Measurements from ENCODE around the gene DCANP1. TPM values are rescaled to one million over a fixed set of nuclear protein-coding genes. Genes with fewer than 3 reads are reported as not detected.
A peak's percentile ranks its signal among the peaks of the same experiment; 100 is the strongest.

The DCANP1 gene
- total and polyA plus RNA-seq, 2 of the 13 experiments (the other 11 are each of a cell fraction or from before 2014, with no cell fraction given): not detected

DNA sequence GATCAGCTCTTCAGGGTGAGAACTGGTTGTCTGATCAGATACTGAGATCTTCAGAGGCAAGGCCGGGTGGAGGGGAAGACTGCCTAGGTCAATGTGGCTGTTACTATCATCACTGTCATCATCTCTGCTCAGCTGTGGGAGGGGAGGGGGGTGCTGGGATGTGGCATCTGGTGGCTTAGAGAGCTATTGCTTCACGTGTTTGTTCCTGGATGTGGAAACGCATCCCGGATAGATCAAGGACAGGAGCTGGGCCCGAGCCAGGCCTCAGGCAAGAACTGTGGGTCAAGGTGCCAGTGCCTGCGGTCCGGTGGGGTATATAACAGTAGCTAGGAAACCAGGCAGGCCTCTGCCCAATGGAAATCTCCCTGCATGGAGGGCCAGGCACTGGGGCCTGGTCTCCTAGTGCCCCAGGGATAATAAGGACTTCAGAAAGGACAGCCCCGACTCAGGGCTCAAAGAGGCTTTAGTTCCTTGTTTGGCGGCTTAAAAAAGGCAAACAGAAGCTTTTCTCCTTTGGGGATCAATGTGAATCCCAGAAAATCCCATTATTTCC lies 35.3 kb upstream of the DCANP1 start (continued):
- TF ChIP-seq, protein P1, sequence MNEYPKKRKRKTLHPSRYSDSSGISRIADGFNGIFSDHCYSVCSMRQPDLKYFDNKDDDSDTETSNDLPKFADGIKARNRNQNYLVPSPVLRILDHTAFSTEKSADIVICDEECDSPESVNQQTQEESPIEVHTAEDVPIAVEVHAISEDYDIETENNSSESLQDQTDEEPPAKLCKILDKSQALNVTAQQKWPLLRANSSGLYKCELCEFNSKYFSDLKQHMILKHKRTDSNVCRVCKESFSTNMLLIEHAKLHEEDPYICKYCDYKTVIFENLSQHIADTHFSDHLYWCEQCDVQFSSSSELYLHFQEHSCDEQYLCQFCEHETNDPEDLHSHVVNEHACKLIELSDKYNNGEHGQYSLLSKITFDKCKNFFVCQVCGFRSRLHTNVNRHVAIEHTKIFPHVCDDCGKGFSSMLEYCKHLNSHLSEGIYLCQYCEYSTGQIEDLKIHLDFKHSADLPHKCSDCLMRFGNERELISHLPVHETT (CRISPR knock-in tag; conservative IDR thresholded peaks at IDR 0.05): no peak
- TF ChIP-seq CENPX (CRISPR knock-in tag; IDR thresholded peaks at IDR 0.05) (no peak), ZNF672 (CRISPR knock-in tag; IDR thresholded peaks at IDR 0.05) (no peak), ZNF792 (CRISPR knock-in tag; IDR thresholded peaks at IDR 0.05) (peak; percentile 60; the same call in 1 of the 2 replicates), NFYB (CRISPR knock-in tag; IDR thresholded peaks at IDR 0.05) (no peak), SMYD3 (CRISPR knock-in tag; IDR thresholded peaks at IDR 0.05) (no peak), ZNF607 (CRISPR knock-in tag; IDR thresholded peaks at IDR 0.05; ENCODE audit: borderline replicate concordance) (no peak), ZNF782 (CRISPR knock-in tag; IDR thresholded peaks at IDR 0.05; ENCODE audit: borderline replicate concordance) (no peak), EEA1 (CRISPR knock-in tag; IDR thresholded peaks at IDR 0.05; ENCODE audit: borderline replicate concordance) (no peak), SAFB2 (CRISPR knock-in tag; IDR thresholded peaks at IDR 0.05; ENCODE audit: borderline replicate concordance, low read depth) (no peak), TBP (CRISPR knock-in tag; IDR thresholded peaks at IDR 0.05) (no peak), ZNF160 (CRISPR knock-in tag; IDR thresholded peaks at IDR 0.05) (no peak), BRCA1 (CRISPR knock-in tag; IDR thresholded peaks at IDR 0.05) (no peak), ZNF577 (CRISPR knock-in tag; IDR thresholded peaks at IDR 0.05; ENCODE audit: borderline replicate concordance, low read depth) (no peak), PAX8 (CRISPR knock-in tag; IDR thresholded peaks at IDR 0.05; ENCODE audit: borderline replicate concordance) (no peak), ZNF713 (CRISPR knock-in tag; IDR thresholded peaks at IDR 0.05) (no peak), SALL2 (CRISPR knock-in tag; IDR thresholded peaks at IDR 0.05) (peak; percentile 88), ZNF776 (CRISPR knock-in tag; IDR thresholded peaks at IDR 0.05) (no peak), SRSF1 (optimal IDR thresholded peaks at IDR 0.05; ENCODE audit: low read depth, low read length) (no peak), ZNF83 (CRISPR knock-in tag; IDR thresholded peaks at IDR 0.05; ENCODE audit: borderline replicate concordance) (no peak), ZNF510 (CRISPR knock-in tag; IDR thresholded peaks at IDR 0.05; ENCODE audit: low read depth) (no peak), FOXA1 (IDR thresholded peaks at IDR 0.05) (no peak), FOXA1 (CRISPR knock-in tag; IDR thresholded peaks at IDR 0.05) (peak; percentile 94), ZFP37 (CRISPR knock-in tag; IDR thresholded peaks at IDR 0.05; ENCODE audit: borderline replicate concordance) (no peak), BHLHE40 (IDR thresholded peaks at IDR 0.05; ENCODE audit: low read length) (peak; percentile 56; the same call in 1 of the 2 replicates)
- TF ChIP-seq, protein P2, sequence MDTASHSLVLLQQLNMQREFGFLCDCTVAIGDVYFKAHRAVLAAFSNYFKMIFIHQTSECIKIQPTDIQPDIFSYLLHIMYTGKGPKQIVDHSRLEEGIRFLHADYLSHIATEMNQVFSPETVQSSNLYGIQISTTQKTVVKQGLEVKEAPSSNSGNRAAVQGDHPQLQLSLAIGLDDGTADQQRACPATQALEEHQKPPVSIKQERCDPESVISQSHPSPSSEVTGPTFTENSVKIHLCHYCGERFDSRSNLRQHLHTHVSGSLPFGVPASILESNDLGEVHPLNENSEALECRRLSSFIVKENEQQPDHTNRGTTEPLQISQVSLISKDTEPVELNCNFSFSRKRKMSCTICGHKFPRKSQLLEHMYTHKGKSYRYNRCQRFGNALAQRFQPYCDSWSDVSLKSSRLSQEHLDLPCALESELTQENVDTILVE (CRISPR knock-in tag; IDR thresholded peaks at IDR 0.05): peak; percentile 50; the same call in 1 of the 2 replicates
- TF ChIP-seq, protein P3, sequence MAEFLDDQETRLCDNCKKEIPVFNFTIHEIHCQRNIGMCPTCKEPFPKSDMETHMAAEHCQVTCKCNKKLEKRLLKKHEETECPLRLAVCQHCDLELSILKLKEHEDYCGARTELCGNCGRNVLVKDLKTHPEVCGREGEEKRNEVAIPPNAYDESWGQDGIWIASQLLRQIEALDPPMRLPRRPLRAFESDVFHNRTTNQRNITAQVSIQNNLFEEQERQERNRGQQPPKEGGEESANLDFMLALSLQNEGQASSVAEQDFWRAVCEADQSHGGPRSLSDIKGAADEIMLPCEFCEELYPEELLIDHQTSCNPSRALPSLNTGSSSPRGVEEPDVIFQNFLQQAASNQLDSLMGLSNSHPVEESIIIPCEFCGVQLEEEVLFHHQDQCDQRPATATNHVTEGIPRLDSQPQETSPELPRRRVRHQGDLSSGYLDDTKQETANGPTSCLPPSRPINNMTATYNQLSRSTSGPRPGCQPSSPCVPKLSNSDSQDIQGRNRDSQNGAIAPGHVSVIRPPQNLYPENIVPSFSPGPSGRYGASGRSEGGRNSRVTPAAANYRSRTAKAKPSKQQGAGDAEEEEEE (CRISPR knock-in tag; IDR thresholded peaks at IDR 0.05; ENCODE audit: borderline replicate concordance): no peak
- TF ChIP-seq, protein P4, sequence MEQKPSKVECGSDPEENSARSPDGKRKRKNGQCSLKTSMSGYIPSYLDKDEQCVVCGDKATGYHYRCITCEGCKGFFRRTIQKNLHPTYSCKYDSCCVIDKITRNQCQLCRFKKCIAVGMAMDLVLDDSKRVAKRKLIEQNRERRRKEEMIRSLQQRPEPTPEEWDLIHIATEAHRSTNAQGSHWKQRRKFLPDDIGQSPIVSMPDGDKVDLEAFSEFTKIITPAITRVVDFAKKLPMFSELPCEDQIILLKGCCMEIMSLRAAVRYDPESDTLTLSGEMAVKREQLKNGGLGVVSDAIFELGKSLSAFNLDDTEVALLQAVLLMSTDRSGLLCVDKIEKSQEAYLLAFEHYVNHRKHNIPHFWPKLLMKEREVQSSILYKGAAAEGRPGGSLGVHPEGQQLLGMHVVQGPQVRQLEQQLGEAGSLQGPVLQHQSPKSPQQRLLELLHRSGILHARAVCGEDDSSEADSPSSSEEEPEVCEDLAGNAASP (CRISPR knock-in tag; IDR thresholded peaks at IDR 0.05; ENCODE audit: borderline replicate concordance): 0 out of 2 replicates have a peak, but pooled peaks have one; percentile 75

Data from HepG2 (cell line).